T-helper 1 cell treated with Interleukin-12 subunit alpha and Interleukin-12 subunit beta and Interleukin-4 antibody, amounts not matched to agents 30 μg/mL and 1 μg/mL, for 36 hours (primary cell): ENCODE results near the gene UNC79.
"Not testable (repeated sequence)": the region's sequence is repeated elsewhere in the genome, so short reads cannot be mapped to it uniquely, and the experiment has no call there.

Experiments
- H3K27ac Mint-ChIP-seq: one replicate; pipeline ENCODE4 v1.8.0; 2021; ENCODE audit warnings: mild to moderate bottlenecking, mixed read lengths
- H3K27me3 Mint-ChIP-seq: one replicate; pipeline ENCODE4 v1.8.0; 2021; ENCODE audit warnings: low read depth, mixed read lengths
- H3K36me3 Mint-ChIP-seq: one replicate; pipeline ENCODE4 v1.8.0; 2021; ENCODE audit warnings: low read depth, mixed read lengths
- H3K4me1 Mint-ChIP-seq: one replicate; pipeline ENCODE4 v1.8.0; 2021; ENCODE audit warnings: low read depth, mixed read lengths
- H3K4me3 Mint-ChIP-seq: one replicate; pipeline ENCODE4 v1.8.0; 2021; ENCODE audit warnings: mild to moderate bottlenecking, moderate library complexity, mixed read lengths
- H3K9me3 Mint-ChIP-seq: one replicate; pipeline ENCODE4 v1.8.0; 2021; ENCODE audit warnings: mixed read lengths

UNC79 gene

GRCh38 chr14:93462479-93462878 lies 31.7 kb downstream of the UNC79 start:
- Mint-ChIP-seq H3K27me3 (no peaks in the 10 kb centered on the region), H3K4me1 (no peaks in the 10 kb centered on the region), H3K4me3 (no peak overlapping the region), H3K27ac (no peak overlapping the region), H3K9me3 (no peaks in the 10 kb centered on the region), H3K36me3 (no peaks in the 10 kb centered on the region)

DNA sequence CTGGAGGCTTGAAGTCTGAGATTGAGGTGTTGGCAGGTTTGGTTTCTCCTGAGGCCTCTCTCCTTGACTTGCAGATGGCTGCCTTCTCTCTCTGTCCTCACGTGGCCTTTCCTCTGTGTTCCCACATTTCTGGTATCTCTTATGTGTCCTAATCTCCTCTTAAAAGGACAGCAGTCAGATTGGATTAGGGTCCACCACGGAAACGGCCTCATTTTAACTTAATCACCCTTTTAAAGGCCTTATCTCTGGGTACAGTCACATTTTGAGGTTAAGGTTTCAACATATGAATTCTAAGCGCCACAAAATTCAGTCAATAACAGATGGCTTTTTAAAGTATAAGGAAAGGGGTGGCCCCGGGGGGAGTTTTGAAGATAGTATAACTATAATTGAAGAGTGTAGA lies 33.5 kb downstream of the UNC79 start:
- no peaks in the 10 kb centered on the region for H3K36me3 Mint-ChIP-seq
- H3K4me3 Mint-ChIP-seq: no peak overlapping the region
- no peaks in the 10 kb centered on the region for H3K27me3 Mint-ChIP-seq
- H3K27ac Mint-ChIP-seq: no peak overlapping the region
- H3K4me1 Mint-ChIP-seq: no peaks in the 10 kb centered on the region
- no peaks in the 10 kb centered on the region for H3K9me3 Mint-ChIP-seq

DNA sequence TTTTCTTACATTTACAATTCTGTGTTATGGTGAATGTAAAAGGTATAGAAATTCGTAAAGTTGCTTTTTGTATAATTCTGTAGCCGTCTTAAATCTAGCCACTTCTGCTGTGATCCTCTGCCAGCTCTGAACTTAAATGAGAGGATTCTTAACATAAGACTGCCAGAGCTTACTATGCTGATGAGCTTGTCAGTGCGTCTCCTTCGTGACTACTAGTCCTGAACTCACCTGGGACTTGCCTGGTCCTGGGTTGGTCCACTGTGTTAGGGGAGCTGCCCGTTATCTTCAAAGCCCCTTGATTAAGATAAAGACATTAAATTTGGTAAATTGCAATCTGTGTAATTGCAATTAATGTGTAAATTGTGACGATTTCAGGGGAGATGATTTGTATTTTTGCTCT lies 44.7 kb downstream of the UNC79 start:
- Mint-ChIP-seq H3K27me3 (no peaks in the 10 kb centered on the region), H3K4me1 (no peaks in the 10 kb centered on the region), H3K36me3 (no peaks in the 10 kb centered on the region), H3K9me3 (no peaks in the 10 kb centered on the region), H3K4me3 (no peak overlapping the region), H3K27ac (no peak overlapping the region)

- no peaks in the 10 kb centered on the region for H3K9me3 Mint-ChIP-seq
- no peaks in the 10 kb centered on the region for H3K4me1 Mint-ChIP-seq
- no peaks in the 10 kb centered on the region for H3K36me3 Mint-ChIP-seq
- no peak overlapping the region for H3K4me3 Mint-ChIP-seq
- H3K27me3 Mint-ChIP-seq: no peaks in the 10 kb centered on the region
- no peak overlapping the region for H3K27ac Mint-ChIP-seq
Observed at GRCh38 chr14:93476305-93476704, 45.6 kb downstream of the UNC79 start.

DNA sequence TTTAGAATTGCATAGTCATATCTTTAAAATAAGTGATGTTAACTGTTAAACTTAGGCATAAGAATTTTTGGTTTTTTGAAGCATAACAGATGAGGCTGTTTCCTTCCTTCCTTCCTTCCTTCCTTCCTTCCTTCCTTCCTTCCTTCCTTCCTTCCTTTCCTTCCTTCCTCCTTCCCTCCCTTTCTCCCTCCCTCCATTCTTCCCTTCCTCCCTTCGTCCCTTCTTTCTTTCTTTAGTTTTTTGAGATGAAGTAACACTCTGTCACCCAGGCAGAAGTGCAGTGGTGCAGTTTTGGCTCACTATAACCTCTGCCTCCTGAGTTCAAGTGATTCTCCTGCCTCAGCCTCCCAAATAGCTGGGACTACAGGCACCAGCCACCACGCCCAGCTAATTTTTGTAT lies 48.3 kb downstream of the UNC79 start:
- not testable (repeated sequence) for H3K4me1 Mint-ChIP-seq, H3K4me3 Mint-ChIP-seq, H3K9me3 Mint-ChIP-seq, H3K36me3 Mint-ChIP-seq, H3K27ac Mint-ChIP-seq, H3K27me3 Mint-ChIP-seq

- H3K9me3 Mint-ChIP-seq: no peaks in the 10 kb centered on the region
- no peak overlapping the region for H3K4me3 Mint-ChIP-seq
- no peaks in the 10 kb centered on the region for H3K27me3 Mint-ChIP-seq
- no peaks in the 10 kb centered on the region for H3K36me3 Mint-ChIP-seq
- H3K4me1 Mint-ChIP-seq: no peaks in the 10 kb centered on the region
- no peak overlapping the region for H3K27ac Mint-ChIP-seq
Observed at GRCh38 chr14:93480867-93481266, 50.1 kb downstream of the UNC79 start.

- Mint-ChIP-seq H3K27ac (no peak overlapping the region), H3K36me3 (no peaks in the 10 kb centered on the region), H3K27me3 (no peaks in the 10 kb centered on the region), H3K4me1 (no peaks in the 10 kb centered on the region), H3K9me3 (no peaks in the 10 kb centered on the region), H3K4me3 (no peak overlapping the region)
Observed at GRCh38 chr14:93481758-93482157, 51.0 kb downstream of the UNC79 start.

- Mint-ChIP-seq H3K9me3 (no peaks in the 10 kb centered on the region), H3K27ac (no peak overlapping the region), H3K36me3 (no peaks in the 10 kb centered on the region), H3K4me3 (no peak overlapping the region), H3K4me1 (no peaks in the 10 kb centered on the region), H3K27me3 (no peaks in the 10 kb centered on the region)
Observed at GRCh38 chr14:93490001-93490400, 59.3 kb downstream of the UNC79 start.

DNA sequence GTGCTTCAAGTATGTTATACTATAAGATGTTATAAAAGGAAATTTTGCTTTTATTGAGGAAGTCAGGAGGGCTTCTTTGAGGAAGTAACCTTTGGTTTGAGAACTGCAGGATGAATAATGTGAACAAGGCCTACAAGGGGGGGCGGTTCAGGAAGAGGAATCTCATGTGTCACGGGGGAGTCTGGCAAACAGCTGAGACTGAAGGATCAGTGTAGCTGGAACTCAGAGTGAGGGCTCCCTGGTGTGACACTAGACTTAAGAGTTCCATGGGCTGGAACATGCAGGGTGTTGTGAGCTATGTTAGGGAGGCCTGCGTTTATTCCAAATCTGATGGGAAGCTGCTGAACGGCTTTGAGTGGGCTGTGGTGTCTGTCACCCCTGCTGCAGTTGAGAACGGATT lies 62.3 kb downstream of the UNC79 start:
- H3K36me3 Mint-ChIP-seq: no peaks in the 10 kb centered on the region
- no peak overlapping the region for H3K27ac Mint-ChIP-seq
- no peaks in the 10 kb centered on the region for H3K4me1 Mint-ChIP-seq
- H3K9me3 Mint-ChIP-seq: no peaks in the 10 kb centered on the region
- peaks cover 3% of the 10 kb centered on the region for H3K27me3 Mint-ChIP-seq
- no peak overlapping the region for H3K4me3 Mint-ChIP-seq

DNA sequence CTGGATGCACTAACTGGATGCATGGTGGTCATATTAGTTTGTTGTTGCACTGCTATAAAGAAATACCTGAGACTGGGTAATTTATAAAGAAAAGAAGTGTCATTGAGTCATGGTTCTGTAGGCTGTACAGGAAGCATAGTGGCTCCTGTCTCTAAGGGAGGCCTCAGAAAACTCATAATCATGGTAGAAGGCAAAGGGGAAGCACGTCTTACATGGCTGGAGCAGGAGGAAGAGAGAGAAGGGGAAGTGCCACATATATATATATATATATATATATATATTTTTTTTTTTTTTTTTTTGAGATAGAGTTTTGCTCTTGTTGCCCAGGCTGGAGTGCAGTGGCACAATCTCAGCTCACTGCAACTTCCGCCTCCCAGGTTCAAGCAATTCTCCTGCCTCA lies 62.9 kb downstream of the UNC79 start:
- not testable (repeated sequence) for H3K27me3 Mint-ChIP-seq, H3K36me3 Mint-ChIP-seq, H3K4me3 Mint-ChIP-seq, H3K4me1 Mint-ChIP-seq, H3K27ac Mint-ChIP-seq, H3K9me3 Mint-ChIP-seq

- H3K27ac Mint-ChIP-seq: no peak overlapping the region
- H3K27me3 Mint-ChIP-seq: peaks cover 3% of the 10 kb centered on the region
- H3K4me1 Mint-ChIP-seq: no peaks in the 10 kb centered on the region
- no peak overlapping the region for H3K4me3 Mint-ChIP-seq
- H3K36me3 Mint-ChIP-seq: no peaks in the 10 kb centered on the region
- no peaks in the 10 kb centered on the region for H3K9me3 Mint-ChIP-seq
Observed at GRCh38 chr14:93496856-93497741, 66.4 kb downstream of the UNC79 start.

DNA sequence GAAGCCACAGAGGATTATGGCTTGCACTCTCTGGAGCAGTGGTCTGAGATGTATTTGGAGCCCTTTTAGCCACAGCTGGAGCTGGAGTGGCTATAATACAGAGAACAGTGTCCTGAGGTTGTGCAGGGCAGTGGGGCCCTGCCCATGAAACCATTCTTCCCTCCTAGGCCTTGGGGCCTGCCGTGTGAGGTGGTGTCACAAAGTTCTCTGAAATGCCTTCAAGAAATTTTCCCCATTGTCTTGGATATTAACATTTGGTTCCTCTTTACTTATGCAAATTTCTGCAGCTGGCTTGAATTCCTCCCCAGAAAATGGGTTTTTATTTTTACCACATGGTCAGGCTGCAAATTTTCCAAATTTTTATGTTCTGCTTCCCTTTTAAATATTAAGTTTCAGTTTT lies 79.3 kb downstream of the UNC79 start:
- H3K4me3 Mint-ChIP-seq: no peak overlapping the region
- no peak overlapping the region for H3K27ac Mint-ChIP-seq
- H3K9me3 Mint-ChIP-seq: no peaks in the 10 kb centered on the region
- H3K36me3 Mint-ChIP-seq: no peaks in the 10 kb centered on the region
- H3K4me1 Mint-ChIP-seq: no peaks in the 10 kb centered on the region
- peaks cover 5% of the 10 kb centered on the region for H3K27me3 Mint-ChIP-seq

- H3K36me3 Mint-ChIP-seq: no peaks in the 10 kb centered on the region
- no peaks in the 10 kb centered on the region for H3K4me1 Mint-ChIP-seq
- peaks cover 5% of the 10 kb centered on the region for H3K27me3 Mint-ChIP-seq
- H3K4me3 Mint-ChIP-seq: no peak overlapping the region
- no peak overlapping the region for H3K27ac Mint-ChIP-seq
- no peaks in the 10 kb centered on the region for H3K9me3 Mint-ChIP-seq
Observed at GRCh38 chr14:93511001-93511400, 80.3 kb downstream of the UNC79 start.

GRCh38 chr14:93520053-93520607 lies 89.4 kb downstream of the UNC79 start:
- Mint-ChIP-seq H3K4me3 (no peak overlapping the region), H3K27ac (no peak overlapping the region), H3K4me1 (no peaks in the 10 kb centered on the region), H3K9me3 (peaks cover 41% of the 10 kb centered on the region), H3K36me3 (peaks cover 7% of the 10 kb centered on the region), H3K27me3 (peaks cover 5% of the 10 kb centered on the region)

GRCh38 chr14:93522221-93522620 lies 91.5 kb downstream of the UNC79 start:
- no peaks in the 10 kb centered on the region for H3K4me1 Mint-ChIP-seq
- H3K36me3 Mint-ChIP-seq: peaks cover 7% of the 10 kb centered on the region
- H3K27me3 Mint-ChIP-seq: peaks cover 5% of the 10 kb centered on the region
- H3K9me3 Mint-ChIP-seq: peaks cover 41% of the 10 kb centered on the region
- no peak overlapping the region for H3K27ac Mint-ChIP-seq
- H3K4me3 Mint-ChIP-seq: no peak overlapping the region
